DOHH2 (cell line): ENCODE data around the gene NUTM1.

Source experiments
- CTCF ChIP-seq: fragments of 200-600 bp; sonication (generic); IDR thresholded peaks from one replicate; pipeline ENCODE4 v1.5.1; 2014; ENCODE audit warnings: antibody characterized with exemption, mild to moderate bottlenecking, low read depth, low read length; ENCODE audit not compliant: poor library complexity, severe bottlenecking
- EZH2phosphoT487 ChIP-seq: fragments of 200-600 bp; sonication (generic); IDR thresholded peaks from 2 replicates; pipeline ENCODE4 v1.6.1; 2017; ENCODE audit warnings: borderline replicate concordance, mild to moderate bottlenecking, antibody characterized with exemption, low read length, moderate library complexity, mixed read lengths

DNA sequence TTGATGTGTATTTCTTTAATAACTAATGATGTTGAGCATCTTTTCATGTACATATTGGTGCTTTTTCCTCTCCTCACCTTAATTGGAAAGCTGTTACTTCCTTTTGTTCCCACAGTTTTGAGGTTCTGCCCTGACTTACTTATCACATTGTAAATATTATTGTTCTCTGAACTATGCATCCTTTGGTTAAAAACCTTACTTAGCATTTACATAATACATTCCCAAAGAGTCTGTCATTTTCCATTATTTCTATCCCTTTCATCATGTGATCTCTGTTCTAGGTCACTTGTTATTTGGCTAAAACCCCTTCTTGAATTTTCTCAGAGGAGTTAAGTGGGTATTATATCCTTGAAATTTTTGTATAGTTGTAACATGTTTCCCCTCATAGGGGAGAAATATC lies 38.5 kb upstream of the NUTM1 start:
- TF ChIP-seq CTCF = no peak
- TF ChIP-seq EZH2phosphoT487 = no peak
